ENCODE measurements around the gene MRAS.

Gene MRAS

DNA sequence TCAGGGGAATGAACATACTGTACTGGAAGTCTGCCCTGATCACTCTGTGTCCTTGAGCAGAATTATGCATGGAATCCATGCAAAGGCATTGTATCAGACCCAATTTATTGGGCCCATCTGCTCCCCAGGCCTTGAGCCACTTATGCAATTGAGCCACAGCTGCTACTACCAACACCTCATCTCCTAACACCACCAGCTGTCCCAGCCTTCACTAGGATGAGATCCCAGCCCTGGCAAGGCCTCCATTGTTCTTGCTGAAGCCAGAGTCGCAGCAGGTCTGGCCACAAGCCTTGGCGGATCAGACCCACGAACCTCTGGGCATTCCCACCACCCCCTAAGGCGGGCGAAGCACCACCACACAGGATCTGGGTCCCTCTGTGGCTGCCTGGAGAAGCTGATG is 9.6 kb upstream of the MRAS start:
- no peak for DNase-seq (ENCODE audit: low read depth in 2 of 2, low spot score in 1 of 2)

DNA sequence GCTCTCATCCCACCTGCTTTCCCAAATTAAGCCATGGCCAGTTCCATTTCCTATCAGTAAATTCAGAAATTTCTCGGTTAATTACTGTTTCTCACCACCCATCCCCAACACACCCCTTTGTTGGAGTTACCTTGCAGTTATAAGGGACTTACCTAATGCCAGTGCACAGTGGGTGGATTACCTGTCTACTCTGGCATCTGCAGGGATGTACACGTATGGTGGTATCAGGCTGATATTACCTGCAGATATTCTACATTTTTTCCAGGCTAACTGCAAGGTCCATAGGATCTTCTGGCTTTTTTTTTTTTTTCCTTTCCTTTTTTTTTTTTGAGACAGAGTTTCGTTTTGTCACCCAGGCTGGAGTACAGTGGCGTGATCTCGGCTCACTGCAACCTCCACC is 7.9 kb upstream of the MRAS start:
- no peak for DNase-seq (ENCODE audit: low read depth in 2 of 2, low spot score in 1 of 2)

DNA sequence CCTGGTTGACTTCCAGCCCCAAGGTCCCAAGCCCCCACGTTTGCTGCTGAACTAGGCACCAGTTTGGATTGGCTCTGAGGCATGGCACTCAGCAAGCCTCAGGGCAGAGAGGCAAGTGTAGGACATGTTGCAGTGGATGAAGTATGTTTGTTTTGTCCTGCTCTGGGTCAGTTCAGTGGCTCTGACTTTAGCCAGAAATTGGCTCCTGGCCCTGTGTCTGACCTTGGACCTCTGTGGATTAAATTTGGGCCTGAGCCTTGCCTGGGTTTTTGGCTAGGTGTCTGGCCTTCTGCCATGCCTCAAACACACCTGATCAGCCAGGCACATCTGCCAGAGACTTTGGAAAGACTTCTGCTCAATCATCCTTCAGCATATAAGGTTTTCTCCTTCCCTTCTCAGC is 3.6 kb upstream of the MRAS start:
- DNase-seq (ENCODE audit: low read depth in 2 of 2, low spot score in 1 of 2), result no peak

DNA sequence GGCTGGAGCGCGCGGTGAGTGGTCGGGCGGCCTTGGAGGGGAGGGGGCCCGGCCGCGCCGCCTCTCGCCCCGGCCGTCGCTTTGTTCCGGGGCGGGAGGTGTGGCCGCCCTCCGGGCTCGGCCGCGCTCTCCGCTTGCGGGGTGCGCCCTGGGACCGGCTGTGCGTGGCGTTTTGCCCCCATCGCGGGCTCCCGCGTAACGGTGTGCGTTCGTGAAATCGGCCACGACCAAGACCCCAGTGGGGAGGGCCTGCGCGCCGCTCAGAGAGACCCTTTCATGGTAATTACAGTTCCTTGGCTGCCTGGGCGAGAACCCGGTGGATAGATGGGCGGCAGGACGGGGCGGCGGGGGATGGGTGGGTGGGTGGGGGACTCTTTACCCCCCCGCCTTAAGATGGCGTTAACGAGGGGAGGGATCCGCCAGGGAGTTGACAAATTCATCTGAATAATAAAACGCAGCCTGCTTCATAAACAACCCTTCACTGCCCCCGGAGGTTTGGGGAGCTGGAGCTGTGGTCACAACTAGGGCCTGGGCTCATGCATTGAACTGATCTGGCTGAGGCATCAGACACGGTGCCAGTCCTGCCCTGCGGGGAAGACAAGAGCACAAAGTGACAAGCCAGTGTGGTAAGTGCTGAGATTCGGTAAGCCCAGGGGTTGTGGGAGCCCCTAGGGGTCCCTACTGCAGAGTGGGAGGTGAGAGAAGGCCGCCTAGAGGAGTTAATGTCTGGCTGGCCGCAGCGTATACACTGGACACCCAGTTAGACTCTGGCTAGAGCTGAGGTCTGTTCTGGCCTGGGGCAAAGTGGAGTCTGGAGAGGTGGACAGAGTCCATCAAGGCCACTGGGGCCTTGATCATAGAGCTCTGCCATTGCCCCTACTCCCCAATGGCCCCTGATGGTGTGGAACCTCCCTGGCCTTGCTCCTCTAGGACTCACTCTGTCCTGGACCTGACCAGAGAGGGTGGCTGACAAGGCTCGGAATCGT is 668 bp downstream of the MRAS start:
- DNase-seq (ENCODE audit: low read depth in 2 of 2, low spot score in 1 of 2), result no peak

DNA sequence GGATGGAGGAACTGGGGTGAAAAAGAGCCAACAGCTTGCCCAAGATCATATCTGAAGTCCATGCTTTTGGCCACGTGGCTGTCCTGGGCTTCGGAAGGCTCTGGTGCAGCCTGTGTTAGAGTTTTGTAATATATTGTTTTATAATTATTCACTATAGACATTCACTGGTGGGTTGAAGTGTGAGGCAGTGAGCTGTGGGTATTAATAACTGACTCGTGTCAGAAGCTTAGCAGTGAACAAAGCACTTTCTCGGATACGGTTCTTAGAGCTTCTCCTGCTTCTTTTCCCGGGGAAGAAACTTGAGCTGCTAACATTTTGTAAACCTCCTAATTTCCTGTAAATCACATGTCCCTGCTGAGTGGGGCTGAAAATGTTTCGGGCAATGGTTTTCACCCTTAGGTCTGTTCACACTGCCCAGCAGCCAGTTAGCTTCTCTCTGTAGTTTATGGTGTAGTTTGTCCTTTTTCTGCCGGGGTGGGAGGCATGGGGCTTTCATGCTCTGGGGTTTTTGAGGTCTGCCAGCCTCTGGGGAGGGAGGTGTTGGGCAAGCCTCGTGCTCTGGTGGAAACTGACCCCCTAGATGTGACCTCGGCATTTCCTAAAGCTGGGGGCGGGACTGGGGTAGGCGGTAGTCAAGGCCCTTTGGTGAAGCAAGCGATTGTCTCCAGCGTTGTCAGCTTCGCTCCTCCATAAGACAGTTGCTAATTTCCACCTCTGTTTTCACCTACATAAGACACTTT is 1.7 kb downstream of the MRAS start:
- no peak for DNase-seq (ENCODE audit: low read depth in 2 of 2, low spot score in 1 of 2)

DNA sequence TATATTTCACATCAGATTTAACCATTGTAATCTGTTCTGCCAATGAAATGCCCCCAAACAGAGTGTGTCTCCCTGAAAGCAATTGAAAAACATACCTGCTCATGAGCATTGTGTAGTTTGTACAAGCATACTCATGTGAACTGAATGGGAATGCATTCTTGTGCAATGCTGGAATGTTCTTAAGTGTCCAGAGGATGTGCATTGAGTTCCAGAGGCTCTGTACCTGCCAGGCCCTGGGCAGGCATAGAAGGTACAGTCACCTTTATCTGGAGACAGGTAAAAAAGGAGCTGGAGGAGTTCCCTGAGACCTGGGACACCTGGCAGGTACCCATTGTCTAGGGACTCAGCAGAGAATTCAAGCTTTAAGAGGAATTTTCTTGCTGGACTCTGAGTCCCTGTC is 2.8 kb downstream of the MRAS start:
- DNase-seq (ENCODE audit: low read depth in 2 of 2, low spot score in 1 of 2), result no peak

DNA sequence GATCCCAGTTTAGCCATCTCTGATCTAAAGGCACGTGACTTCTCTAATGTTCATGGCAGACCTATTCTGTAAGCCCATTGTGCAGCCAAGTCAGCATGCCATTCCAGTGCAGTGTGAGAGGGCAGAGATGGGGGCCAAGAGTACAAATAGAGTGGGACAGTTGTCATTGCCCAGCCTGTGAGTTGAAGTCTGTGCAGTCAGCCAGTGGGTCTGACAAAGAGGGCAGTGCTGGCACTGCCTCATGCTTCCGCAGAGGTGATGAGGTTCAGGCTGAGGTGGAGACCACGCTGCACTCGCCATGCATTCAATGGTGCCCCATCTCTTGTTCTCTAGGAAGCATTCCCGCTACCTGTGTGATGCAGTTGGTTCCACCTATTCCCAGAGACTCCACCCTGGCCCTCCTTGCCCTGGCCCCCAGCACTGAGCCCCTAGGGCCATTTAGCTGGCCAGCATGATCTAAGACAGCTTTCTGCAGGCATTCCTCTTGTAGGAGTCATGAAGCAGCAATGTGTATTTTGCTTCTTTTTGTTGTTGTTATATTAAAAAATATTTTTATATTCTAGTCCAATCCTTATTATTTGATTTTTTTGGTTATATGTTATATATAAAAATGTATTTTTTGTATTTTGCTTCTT is 3.7 kb downstream of the MRAS start:
- no peak for DNase-seq (ENCODE audit: low read depth in 2 of 2, low spot score in 1 of 2)

DNA sequence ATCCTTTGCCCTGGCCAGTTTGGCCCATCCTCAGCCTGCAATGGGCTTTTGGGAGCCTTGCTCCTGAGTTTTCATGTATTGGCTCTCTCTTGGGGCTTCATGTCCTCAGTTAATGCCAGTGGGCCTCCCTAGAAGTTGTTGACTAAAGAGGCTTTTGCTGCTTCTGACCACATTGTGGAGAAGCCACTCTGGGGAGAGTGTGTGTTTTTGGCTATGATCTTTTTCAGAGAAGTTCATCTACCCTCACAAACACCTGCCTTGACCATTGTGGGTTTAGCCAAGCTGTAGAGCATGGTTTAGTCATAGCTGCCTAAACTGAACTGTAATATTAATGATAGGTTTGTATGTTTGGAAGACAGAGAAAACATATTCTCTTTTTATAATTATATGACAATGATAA is 6.0 kb downstream of the MRAS start:
- no peak for DNase-seq (ENCODE audit: low read depth in 2 of 2, low spot score in 1 of 2)

DNA sequence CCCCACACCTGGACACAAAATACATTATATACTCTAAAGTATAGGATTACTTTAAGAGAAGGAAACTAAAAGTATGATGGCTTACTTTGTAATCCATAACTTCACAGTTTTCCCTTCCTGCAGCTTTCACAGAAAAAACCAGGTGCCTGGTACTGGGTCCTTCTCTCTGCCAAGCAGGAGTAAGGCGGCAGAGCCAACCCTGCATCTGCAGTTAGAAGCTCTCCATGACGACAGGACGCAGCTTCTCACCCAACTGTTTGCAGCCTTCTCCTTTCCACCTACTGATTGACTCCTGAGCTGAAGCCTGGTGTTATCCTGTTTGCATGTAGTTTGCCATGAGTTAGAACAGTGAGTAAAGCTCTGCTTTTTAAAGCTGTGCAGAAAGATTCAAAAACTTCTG is 6.7 kb downstream of the MRAS start:
- no peak for DNase-seq (ENCODE audit: low read depth in 2 of 2, low spot score in 1 of 2)

DNA sequence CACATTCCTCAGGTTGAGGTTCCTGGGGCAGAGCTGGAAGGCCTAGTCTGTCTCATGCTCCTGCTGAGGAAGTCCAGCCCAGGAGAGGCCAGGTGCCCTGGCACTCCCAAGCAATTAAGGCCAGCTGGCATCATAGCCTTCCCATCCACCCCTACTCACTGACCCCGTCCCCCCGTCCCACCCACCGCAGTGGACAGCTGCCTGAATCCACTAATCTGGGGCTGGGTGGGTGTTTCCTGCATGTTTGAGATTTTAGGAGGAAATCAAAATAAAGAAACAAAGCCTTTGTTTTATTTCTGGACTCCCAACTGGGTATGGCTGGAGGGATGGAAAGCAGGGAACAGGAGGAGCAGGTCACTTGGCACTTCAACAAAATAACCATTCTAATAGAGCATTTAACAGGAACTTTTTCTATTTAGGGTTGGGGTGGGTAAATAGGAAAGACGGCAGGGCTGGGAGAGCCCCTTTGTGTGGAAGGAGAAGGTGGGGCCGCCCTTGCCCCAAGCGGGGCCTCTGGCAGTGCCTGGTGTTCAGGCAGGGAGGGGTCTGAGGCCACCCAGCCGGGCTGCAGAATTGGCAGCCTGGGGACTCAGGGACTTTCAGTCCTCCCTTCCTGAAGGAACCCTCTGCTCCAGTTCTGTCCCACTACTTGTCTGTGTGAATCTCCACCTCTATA is 8.5 kb downstream of the MRAS start:
- DNase-seq (ENCODE audit: low read depth in 2 of 2, low spot score in 1 of 2), result no peak

DNA sequence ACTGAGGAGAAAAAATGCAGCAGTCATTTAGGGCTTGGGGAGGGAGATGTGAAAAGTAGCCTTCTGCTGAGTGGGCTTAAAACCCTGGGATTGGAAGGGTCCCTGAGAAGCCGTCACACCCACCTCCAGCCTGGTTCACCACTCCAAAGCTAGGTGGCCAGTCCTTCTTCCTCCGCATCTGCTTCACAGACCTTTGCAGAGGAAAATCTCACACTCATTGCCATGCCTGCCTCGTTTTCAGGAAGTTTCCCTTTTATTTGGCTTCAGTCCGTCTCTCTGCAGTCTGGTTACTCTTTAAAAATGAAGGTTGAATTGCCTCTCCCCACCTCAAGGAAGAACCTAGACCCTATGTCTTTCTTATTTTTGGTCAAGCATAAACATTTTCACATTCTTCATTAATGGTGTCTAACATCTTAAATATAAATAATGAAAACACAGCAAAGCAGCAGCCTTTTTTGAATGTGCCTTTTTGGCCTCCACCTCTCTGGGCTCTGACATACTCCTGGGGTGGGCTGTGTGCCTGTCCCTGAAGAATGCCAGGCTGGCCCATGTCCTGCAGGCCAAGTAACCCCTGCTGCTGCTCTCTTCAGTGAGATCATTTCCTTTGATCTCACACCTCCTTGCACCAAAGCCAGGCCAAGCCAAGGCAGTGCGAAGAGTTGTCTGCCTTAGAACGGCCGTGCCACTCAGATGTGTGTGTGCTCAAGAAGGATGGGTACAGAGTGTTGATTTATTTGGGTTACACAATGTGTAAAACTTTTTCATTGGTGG is 11.0 kb downstream of the MRAS start:
- DNase-seq (ENCODE audit: low read depth in 2 of 2, low spot score in 1 of 2), result no peak

DNA sequence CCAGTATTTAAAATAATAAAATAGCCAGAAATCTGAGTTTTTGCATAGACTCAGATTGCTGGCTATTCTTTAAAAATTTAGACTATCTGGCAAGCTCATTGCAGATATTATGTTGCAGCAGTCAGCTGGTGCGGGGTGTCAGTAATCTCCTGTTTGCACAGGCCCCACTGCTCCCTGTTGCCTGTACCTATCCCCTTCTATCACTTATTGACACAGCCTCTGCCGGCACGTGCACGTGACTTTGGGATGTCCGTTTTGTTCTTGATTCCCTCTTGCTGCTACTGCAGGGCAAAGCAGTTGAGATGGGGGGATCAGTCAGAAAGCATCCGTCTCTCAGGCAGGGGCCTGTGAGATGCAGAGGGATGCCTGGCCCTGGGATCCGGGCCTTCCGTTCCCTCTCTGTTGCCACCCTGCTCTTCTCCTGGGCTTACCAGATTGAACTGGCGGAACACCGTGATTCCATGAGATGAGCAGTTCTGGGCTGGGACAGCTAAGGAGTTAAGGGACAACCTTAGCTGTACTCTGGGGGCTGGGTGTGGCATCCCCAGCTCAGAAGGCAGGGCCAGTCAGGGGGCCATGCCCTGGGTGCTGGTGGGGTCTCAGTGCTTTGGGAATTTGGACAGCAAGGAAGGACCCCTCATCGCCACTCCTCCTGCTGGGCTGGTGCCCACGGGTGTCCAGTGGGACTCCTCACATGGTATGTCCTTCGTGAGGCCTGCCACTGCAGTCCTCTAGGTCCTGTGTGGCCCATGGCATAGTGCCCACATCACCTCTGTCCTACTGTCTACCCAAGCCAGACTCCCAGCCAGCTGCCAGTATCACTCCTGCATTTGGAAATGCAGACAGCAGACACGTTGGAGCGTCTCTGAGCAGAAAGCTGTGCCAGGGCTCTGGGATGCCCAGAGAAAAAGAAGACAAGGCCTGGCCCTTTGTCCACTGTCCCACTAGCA is 11.8 kb downstream of the MRAS start:
- DNase-seq (ENCODE audit: low read depth in 2 of 2, low spot score in 1 of 2), result no peak

DNA sequence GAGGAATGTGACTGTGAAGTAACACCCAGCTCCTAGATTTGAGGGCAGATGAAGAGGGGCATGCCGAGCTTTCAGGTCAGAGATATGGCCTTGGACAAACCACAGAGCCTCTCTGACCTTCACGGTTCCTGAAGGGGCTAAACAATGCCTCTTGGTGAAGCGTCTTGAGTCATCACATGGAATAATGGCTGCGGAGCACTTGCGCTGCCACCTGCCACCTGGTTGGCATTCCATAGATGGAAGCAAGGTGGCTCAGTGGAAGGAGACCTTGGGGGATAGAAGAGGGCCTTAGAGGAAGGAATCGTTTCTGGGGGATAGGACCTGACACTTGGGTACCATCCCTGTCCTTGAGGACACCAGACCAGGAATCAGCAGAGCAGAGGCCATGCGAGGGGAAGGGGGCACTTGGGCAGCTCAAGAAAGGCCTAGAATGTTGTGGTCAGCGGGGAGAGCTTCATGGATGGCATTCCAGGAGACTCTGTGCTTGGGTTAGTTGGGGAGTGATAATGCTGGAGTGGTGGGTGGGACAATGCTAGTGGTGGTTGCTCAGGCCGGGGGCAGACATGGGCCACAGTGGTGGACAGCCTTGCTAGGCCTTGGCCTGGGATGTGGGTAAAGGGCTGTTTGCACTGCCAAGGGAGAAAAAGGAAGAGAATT is 12.6 kb downstream of the MRAS start:
- no peak for DNase-seq (ENCODE audit: low read depth in 2 of 2, low spot score in 1 of 2)

DNA sequence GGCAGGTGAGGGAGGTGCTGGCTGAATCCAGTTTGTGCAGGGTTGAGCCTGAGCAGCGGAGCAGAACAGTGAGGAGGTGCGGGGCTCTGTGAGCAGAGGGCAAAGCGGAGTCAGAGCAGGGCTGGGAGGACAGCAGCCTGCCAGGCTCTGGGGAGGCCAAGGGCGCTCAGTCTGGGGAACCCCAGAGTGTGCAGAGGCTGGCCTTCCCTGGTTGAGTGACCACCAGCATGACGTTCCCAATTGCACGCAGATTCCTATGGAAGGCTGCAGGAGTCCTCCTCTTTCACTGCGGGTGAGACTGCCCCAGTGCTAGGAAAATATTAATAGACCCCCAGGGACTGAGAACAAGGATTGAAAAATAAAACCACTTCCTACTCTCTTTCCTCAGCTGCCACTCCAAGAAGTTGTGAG is 13.2 kb downstream of the MRAS start:
- no peak for DNase-seq (ENCODE audit: low read depth in 2 of 2, low spot score in 1 of 2)

DNA sequence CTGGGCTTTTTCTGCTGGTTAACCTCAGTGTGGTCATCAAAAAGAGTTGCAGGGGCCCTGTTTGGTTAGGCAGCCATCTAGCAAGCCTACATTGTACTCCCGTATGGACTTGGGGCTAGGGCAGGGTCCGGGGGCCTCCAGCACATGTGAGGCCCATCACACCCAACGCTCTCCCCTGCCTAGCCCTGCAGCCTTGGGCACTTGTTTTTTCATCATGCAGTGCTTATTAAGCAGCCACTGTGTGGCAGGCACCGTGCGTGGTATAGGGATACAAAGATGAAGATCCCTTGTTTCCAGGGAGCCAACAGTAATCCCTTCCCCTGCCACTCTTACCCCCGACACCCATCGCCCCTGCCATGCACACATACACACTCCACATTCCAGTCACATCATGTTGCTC is 14.2 kb downstream of the MRAS start:
- no peak for DNase-seq (ENCODE audit: low read depth in 2 of 2, low spot score in 1 of 2)

DNA sequence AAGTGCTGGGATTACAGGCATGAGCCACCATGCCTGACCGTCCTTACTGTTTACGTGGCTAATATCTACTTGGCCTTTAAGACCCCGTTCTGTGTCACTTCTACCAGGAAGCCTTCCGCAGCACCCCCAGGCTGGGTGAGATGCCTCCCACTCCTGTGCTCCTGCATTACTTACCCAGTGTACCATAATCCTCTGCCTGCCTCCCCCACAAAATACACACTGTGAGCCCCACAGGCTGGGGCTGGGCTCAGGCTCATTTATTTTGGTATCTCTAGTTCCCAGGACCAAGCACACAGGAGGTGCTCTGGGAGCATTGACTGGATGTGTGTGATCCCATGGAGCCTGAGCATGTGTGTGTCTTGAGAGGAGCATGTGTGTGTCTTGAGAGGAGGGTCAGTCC is 14.9 kb downstream of the MRAS start:
- no peak for DNase-seq (ENCODE audit: low read depth in 2 of 2, low spot score in 1 of 2)

DNA sequence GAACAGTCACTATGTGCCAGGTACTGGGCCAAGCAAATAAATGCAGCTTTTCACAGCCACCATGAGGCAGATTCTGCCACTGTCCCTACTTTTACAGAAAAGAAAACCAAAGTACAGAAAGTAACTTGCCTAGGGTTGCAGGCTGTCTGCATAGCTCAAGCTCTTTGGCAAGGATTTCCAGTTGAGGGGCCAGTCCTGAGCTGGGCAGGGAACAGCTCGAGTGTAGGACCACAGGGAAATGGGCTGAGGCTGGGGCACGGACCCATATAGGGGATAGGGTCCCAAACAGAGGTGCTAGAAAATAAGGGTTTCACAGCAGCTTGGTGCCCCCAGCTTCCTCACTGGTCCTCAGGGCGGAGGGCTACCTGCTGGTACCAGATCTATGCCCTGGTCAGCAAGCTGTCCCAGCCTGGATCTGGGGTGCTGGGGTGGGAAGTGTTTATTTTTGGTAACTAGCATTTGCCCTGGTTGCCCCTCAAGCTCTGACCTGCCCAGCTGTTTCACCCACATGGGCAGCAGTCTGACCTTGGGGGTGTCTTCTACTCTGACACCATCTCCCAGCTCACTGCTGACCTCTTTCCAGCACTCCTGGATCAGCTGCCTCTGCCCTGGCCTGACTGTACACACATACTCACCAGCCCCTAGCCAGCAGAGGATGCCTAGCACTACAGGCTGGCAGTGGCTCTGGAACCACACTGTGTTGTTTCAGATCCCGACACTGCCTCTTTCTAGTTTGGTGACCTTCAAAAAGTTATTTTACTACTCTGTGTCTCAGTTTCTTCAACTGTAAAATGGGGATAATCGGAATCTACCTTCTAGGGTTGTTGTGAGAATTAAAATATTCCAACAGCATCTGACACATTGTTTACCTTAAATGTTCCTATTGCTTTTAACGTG is 16.2 kb downstream of the MRAS start:
- DNase-seq (ENCODE audit: low read depth in 2 of 2, low spot score in 1 of 2), result no peak

DNA sequence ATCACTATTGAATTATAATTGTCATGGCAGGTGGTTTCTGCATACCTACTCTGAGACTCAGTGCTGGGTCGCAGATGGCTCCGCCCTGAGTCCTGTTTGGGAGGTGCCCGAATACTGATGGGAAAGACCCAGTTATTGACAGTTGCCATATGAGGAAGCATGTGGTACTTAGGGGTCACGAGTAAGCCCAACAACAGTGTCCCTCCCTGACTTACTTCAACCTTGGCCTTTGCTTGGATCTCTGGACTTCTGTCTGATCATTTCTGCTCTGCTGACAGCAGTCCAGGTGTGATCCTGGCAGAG is 16.8 kb downstream of the MRAS start:
- no peak for DNase-seq (ENCODE audit: low read depth in 2 of 2, low spot score in 1 of 2)

All from stimulated activated CD8-positive, alpha-beta memory T cell treated with anti-CD3 and anti-CD28 coated beads, Interleukin-4, amount 100 ng/mL, for 4 hours (primary cell).